ENCODE data around the gene DSE.

DNA sequence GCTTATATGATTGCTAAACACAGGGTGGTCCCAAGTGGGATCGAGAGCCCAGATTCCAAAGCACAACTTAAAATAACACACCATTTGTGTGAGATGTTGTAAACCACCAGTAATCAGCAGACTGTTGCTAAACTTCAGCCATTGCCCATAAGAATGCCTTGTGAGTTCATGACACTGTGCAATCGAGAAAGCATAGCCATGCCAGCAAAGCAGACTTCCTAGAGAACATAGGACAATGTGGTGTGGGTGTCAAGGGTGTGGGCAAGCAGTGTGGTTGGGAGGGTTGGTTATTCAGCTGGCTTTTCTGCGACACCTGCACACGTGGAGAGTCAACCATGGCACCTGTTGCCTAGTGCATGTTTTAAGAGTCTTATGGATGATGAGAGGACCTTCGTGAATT, 74.4 kb downstream of the DSE start:
- TF ChIP-seq, protein P1, sequence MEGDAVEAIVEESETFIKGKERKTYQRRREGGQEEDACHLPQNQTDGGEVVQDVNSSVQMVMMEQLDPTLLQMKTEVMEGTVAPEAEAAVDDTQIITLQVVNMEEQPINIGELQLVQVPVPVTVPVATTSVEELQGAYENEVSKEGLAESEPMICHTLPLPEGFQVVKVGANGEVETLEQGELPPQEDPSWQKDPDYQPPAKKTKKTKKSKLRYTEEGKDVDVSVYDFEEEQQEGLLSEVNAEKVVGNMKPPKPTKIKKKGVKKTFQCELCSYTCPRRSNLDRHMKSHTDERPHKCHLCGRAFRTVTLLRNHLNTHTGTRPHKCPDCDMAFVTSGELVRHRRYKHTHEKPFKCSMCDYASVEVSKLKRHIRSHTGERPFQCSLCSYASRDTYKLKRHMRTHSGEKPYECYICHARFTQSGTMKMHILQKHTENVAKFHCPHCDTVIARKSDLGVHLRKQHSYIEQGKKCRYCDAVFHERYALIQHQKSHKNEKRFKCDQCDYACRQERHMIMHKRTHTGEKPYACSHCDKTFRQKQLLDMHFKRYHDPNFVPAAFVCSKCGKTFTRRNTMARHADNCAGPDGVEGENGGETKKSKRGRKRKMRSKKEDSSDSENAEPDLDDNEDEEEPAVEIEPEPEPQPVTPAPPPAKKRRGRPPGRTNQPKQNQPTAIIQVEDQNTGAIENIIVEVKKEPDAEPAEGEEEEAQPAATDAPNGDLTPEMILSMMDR (IDR thresholded peaks at IDR 0.05) = no peak
- TF ChIP-seq POLR2A (IDR thresholded peaks at IDR 0.05) (no peak), EP300 (IDR thresholded peaks at IDR 0.05) (no peak)
